ENCODE measurements around the gene MAP3K15. TPM values are rescaled to one million over a fixed set of nuclear protein-coding genes. Genes with fewer than 3 reads are reported as not detected.

MAP3K15 gene
- 1 to 10 TPM in 1 of 2 donors, under 1 TPM in 1; 0.48 to 7.1 TPM for total RNA-seq

GRCh38 chrX:19514791-19515614, at the start of gene MAP3K15:
TSS of gene MAP3K15 (minus strand) at chrX:19515508. CDS start at chrX:19515261, 247 bp downstream.
- no peak within 1 kb of the TSS for H3K27ac Mint-ChIP-seq
- no peaks in the 10 kb centered on the region for H3K9me3 Mint-ChIP-seq
- H3K4me3 Mint-ChIP-seq = peak within 1 kb of the TSS; percentile 55
- H3K4me1 Mint-ChIP-seq = no peaks in the 10 kb centered on the region
- peak; percentile 80 for ATAC-seq (replicated peaks)
- peaks cover 13% of the 10 kb centered on the region for H3K27me3 Mint-ChIP-seq
- no peaks in the 10 kb centered on the region for H3K36me3 Mint-ChIP-seq (ENCODE audit: low read depth)

- Mint-ChIP-seq H3K27me3 (no peaks in the 10 kb centered on the region), H3K36me3 (ENCODE audit: low read depth) (peaks cover 50% of the 10 kb centered on the region), H3K27ac (peak overlapping the region; percentile 75), H3K9me3 (no peaks in the 10 kb centered on the region), H3K4me1 (peaks cover 11% of the 10 kb centered on the region), H3K4me3 (no peak overlapping the region)
- ATAC-seq (replicated peaks) = no peak
These were observed 49.3 kb upstream of the MAP3K15 start for GRCh38 chrX:19564606-19565005.

GRCh38 chrX:19563746-19564145, 48.4 kb upstream of the MAP3K15 start:
- H3K4me3 Mint-ChIP-seq = peak overlapping the region; percentile 56
- H3K4me1 Mint-ChIP-seq = peaks cover 11% of the 10 kb centered on the region
- H3K36me3 Mint-ChIP-seq (ENCODE audit: low read depth) = peaks cover 42% of the 10 kb centered on the region
- peak overlapping the region; percentile 75 for H3K27ac Mint-ChIP-seq
- no peaks in the 10 kb centered on the region for H3K27me3 Mint-ChIP-seq
- ATAC-seq (replicated peaks) = peak; percentile 52
- H3K9me3 Mint-ChIP-seq = no peaks in the 10 kb centered on the region

- no peaks in the 10 kb centered on the region for H3K9me3 Mint-ChIP-seq
- no peaks in the 10 kb centered on the region for H3K27me3 Mint-ChIP-seq
- H3K27ac Mint-ChIP-seq = peak overlapping the region; percentile 75
- peaks cover 11% of the 10 kb centered on the region for H3K4me1 Mint-ChIP-seq
- peaks cover 38% of the 10 kb centered on the region for H3K36me3 Mint-ChIP-seq (ENCODE audit: low read depth)
- H3K4me3 Mint-ChIP-seq = peak overlapping the region; percentile 56
- ATAC-seq (replicated peaks) = no peak
These were observed 48.0 kb upstream of the MAP3K15 start for GRCh38 chrX:19563327-19563726.

- no peak overlapping the region for H3K4me3 Mint-ChIP-seq
- peaks cover 10% of the 10 kb centered on the region for H3K4me1 Mint-ChIP-seq
- no peak overlapping the region for H3K27ac Mint-ChIP-seq
- peaks cover 18% of the 10 kb centered on the region for H3K36me3 Mint-ChIP-seq (ENCODE audit: low read depth)
- no peaks in the 10 kb centered on the region for H3K9me3 Mint-ChIP-seq
- no peaks in the 10 kb centered on the region for H3K27me3 Mint-ChIP-seq
- no peak for ATAC-seq (replicated peaks)
These were observed 45.3 kb upstream of the MAP3K15 start for GRCh38 chrX:19560611-19561010.

- no peak overlapping the region for H3K27ac Mint-ChIP-seq
- no peaks in the 10 kb centered on the region for H3K9me3 Mint-ChIP-seq
- H3K4me3 Mint-ChIP-seq = no peak overlapping the region
- H3K27me3 Mint-ChIP-seq = no peaks in the 10 kb centered on the region
- ATAC-seq (replicated peaks) = no peak
- H3K36me3 Mint-ChIP-seq (ENCODE audit: low read depth) = peaks cover 6% of the 10 kb centered on the region
- peaks cover 17% of the 10 kb centered on the region for H3K4me1 Mint-ChIP-seq
These were observed 42.5 kb upstream of the MAP3K15 start for GRCh38 chrX:19557822-19558221.

- H3K4me3 Mint-ChIP-seq = peak overlapping the region; percentile 73
- peak; percentile 54 for ATAC-seq (replicated peaks)
- H3K27ac Mint-ChIP-seq = peak overlapping the region; percentile 95
These were observed 40.9 kb upstream of the MAP3K15 start for GRCh38 chrX:19556202-19556601.

GRCh38 chrX:19555683-19556082, 40.4 kb upstream of the MAP3K15 start:
- no peaks in the 10 kb centered on the region for H3K9me3 Mint-ChIP-seq
- ATAC-seq (replicated peaks) = peak; percentile 46
- H3K4me3 Mint-ChIP-seq = peak overlapping the region; percentile 73
- H3K27ac Mint-ChIP-seq = peak overlapping the region; percentile 95
- peaks cover 17% of the 10 kb centered on the region for H3K4me1 Mint-ChIP-seq
- no peaks in the 10 kb centered on the region for H3K27me3 Mint-ChIP-seq
- peaks cover 8% of the 10 kb centered on the region for H3K36me3 Mint-ChIP-seq (ENCODE audit: low read depth)

More at GRCh38 chrX:19556202-19556601, 40.9 kb upstream of the MAP3K15 start:
- Mint-ChIP-seq H3K36me3 (ENCODE audit: low read depth) (peaks cover 8% of the 10 kb centered on the region), H3K9me3 (no peaks in the 10 kb centered on the region), H3K27me3 (no peaks in the 10 kb centered on the region), H3K4me1 (peaks cover 17% of the 10 kb centered on the region)

- peaks cover 9% of the 10 kb centered on the region for H3K36me3 Mint-ChIP-seq (ENCODE audit: low read depth)
- peaks cover 17% of the 10 kb centered on the region for H3K4me1 Mint-ChIP-seq
- peak; percentile 45 for ATAC-seq (replicated peaks)
- peak overlapping the region; percentile 95 for H3K27ac Mint-ChIP-seq
- H3K27me3 Mint-ChIP-seq = no peaks in the 10 kb centered on the region
- peak overlapping the region; percentile 73 for H3K4me3 Mint-ChIP-seq
- no peaks in the 10 kb centered on the region for H3K9me3 Mint-ChIP-seq
These were observed 39.9 kb upstream of the MAP3K15 start for GRCh38 chrX:19555236-19555635.

GRCh38 chrX:19554786-19555185, 39.5 kb upstream of the MAP3K15 start:
- Mint-ChIP-seq H3K4me1 (peaks cover 17% of the 10 kb centered on the region), H3K4me3 (peak overlapping the region; percentile 73), H3K27me3 (no peaks in the 10 kb centered on the region), H3K9me3 (no peaks in the 10 kb centered on the region), H3K36me3 (ENCODE audit: low read depth) (peaks cover 13% of the 10 kb centered on the region), H3K27ac (peak overlapping the region; percentile 95)
- peak; percentile 77 for ATAC-seq (replicated peaks)

- no peak for ATAC-seq (replicated peaks)
- Mint-ChIP-seq H3K9me3 (no peaks in the 10 kb centered on the region), H3K4me1 (peaks cover 29% of the 10 kb centered on the region), H3K27me3 (no peaks in the 10 kb centered on the region), H3K27ac (no peak overlapping the region), H3K36me3 (ENCODE audit: low read depth) (peaks cover 33% of the 10 kb centered on the region), H3K4me3 (no peak overlapping the region)
These were observed 37.5 kb upstream of the MAP3K15 start for GRCh38 chrX:19552793-19553192.

GRCh38 chrX:19549838-19550237, 34.5 kb upstream of the MAP3K15 start:
- no peaks in the 10 kb centered on the region for H3K9me3 Mint-ChIP-seq
- peak overlapping the region; percentile 89 for H3K4me3 Mint-ChIP-seq
- H3K4me1 Mint-ChIP-seq = peaks cover 12% of the 10 kb centered on the region
- H3K36me3 Mint-ChIP-seq (ENCODE audit: low read depth) = peaks cover 63% of the 10 kb centered on the region
- ATAC-seq (replicated peaks) = peak; percentile 79
- peak overlapping the region; percentile 95 for H3K27ac Mint-ChIP-seq
- H3K27me3 Mint-ChIP-seq = no peaks in the 10 kb centered on the region

- ATAC-seq (replicated peaks) = peak; percentile 60
- Mint-ChIP-seq H3K27me3 (no peaks in the 10 kb centered on the region), H3K36me3 (ENCODE audit: low read depth) (peaks cover 70% of the 10 kb centered on the region), H3K27ac (peak overlapping the region; percentile 95), H3K9me3 (no peaks in the 10 kb centered on the region), H3K4me1 (peaks cover 16% of the 10 kb centered on the region), H3K4me3 (peak overlapping the region; percentile 89)
These were observed 33.6 kb upstream of the MAP3K15 start for GRCh38 chrX:19548934-19549333.

- Mint-ChIP-seq H3K27ac (peak overlapping the region; percentile 95), H3K4me3 (peak overlapping the region; percentile 89), H3K9me3 (no peaks in the 10 kb centered on the region), H3K4me1 (peaks cover 19% of the 10 kb centered on the region), H3K36me3 (ENCODE audit: low read depth) (peaks cover 77% of the 10 kb centered on the region), H3K27me3 (no peaks in the 10 kb centered on the region)
- ATAC-seq (replicated peaks) = peak; percentile 46
These were observed 33.0 kb upstream of the MAP3K15 start for GRCh38 chrX:19548279-19548678.

GRCh38 chrX:19545651-19546050, 30.3 kb upstream of the MAP3K15 start:
- Mint-ChIP-seq H3K36me3 (ENCODE audit: low read depth) (peaks cover 95% of the 10 kb centered on the region), H3K27me3 (no peaks in the 10 kb centered on the region), H3K4me3 (no peak overlapping the region), H3K9me3 (no peaks in the 10 kb centered on the region), H3K4me1 (peaks cover 28% of the 10 kb centered on the region), H3K27ac (peak overlapping the region; percentile 21)
- ATAC-seq (replicated peaks) = no peak

Data from activated T-helper 17 cell treated with anti-CD3 and anti-CD28 coated beads, Interleukin-2, amount 50 U/mL, for 72 hours (primary cell).